ENCODE results near the gene CAD. TPM values are rescaled to one million over a fixed set of nuclear protein-coding genes. Genes with fewer than 3 reads are reported as not detected.
"Not testable (repeated sequence)": the region's sequence is repeated elsewhere in the genome, so short reads cannot be mapped to it uniquely, and the experiment has no call there.

The CAD gene
- total RNA-seq, 1 experiment from 2014 or later: 66.5 TPM

DNA sequence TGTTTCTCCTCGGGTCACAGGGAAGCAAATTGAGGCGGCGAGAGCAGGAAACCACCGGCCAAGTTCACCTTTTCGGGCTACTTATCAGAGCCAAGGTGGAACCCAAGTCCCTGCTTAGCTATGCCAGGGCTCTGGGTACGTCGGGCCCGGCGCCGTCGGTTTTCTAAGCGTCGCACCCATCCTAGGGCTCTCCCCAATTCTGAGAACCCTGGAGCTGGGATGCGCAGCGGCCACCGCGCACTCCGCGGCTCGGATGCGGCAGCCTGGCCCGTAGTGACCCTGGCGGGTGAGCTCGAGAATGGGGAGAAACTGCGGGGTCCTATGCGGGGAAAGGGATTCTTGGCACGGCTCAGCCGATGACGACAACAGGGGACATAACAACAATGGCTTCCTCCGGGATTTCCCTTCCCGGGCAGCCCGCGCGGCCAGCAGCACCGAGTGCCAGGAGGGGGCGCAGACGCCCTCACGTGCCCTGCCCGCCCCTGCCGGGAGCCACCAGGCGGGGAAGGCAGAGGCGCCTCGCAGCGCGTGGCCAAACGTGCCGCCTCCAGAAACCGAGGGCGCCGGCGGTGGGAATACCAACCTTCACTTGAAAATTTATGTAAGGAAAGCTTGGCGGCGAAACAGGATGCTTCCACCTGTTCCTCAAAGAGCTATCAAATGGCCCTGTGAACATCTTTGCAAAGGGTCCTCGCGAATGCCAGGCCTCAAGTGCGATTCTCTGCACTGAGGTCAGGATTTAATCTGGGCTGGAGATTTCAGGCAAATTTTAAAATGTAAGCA, 47.8 kb downstream of the CAD start:
- peaks cover 11% of the 10 kb centered on the region for H3K4me1 Mint-ChIP-seq (ENCODE audit: insufficient read depth, unreplicated experiment)
- peak overlapping the region; percentile 57 for H3K4me3 Mint-ChIP-seq (ENCODE audit: unreplicated experiment)
- TF ChIP-seq, protein P1, sequence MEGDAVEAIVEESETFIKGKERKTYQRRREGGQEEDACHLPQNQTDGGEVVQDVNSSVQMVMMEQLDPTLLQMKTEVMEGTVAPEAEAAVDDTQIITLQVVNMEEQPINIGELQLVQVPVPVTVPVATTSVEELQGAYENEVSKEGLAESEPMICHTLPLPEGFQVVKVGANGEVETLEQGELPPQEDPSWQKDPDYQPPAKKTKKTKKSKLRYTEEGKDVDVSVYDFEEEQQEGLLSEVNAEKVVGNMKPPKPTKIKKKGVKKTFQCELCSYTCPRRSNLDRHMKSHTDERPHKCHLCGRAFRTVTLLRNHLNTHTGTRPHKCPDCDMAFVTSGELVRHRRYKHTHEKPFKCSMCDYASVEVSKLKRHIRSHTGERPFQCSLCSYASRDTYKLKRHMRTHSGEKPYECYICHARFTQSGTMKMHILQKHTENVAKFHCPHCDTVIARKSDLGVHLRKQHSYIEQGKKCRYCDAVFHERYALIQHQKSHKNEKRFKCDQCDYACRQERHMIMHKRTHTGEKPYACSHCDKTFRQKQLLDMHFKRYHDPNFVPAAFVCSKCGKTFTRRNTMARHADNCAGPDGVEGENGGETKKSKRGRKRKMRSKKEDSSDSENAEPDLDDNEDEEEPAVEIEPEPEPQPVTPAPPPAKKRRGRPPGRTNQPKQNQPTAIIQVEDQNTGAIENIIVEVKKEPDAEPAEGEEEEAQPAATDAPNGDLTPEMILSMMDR (IDR thresholded peaks at IDR 0.05; ENCODE audit: unreplicated experiment): peak; percentile 26
- no peaks in the 10 kb centered on the region for H3K36me3 Mint-ChIP-seq (ENCODE audit: insufficient read depth, unreplicated experiment)
- H3K27me3 Mint-ChIP-seq (ENCODE audit: insufficient read depth, unreplicated experiment): peaks cover 24% of the 10 kb centered on the region
- intact Hi-C loops (cut with micrococcal nuclease): no loop called here
- no peak for DNase-seq (ENCODE audit: unreplicated experiment)
- ChIA-PET CTCF (interaction anchor here (0.7 to 5.9 kb wide), 9 partner anchors 9 to 165 kb away, joined by 3 to 41 read pairs (median 5); no protein-coding TSS in a partner anchor), POLR2A (interaction anchor here (0.6 to 1.0 kb wide), 2 partner anchors 14 to 48 kb away, joined by 3 read pairs; partner anchors contain the start of gene CAD)
- H3K9me3 Mint-ChIP-seq (ENCODE audit: unreplicated experiment): no peaks in the 10 kb centered on the region
- no peak overlapping the region for H3K27ac Mint-ChIP-seq (ENCODE audit: low read depth, unreplicated experiment)
- BruUV-seq (replicated peaks): no TSS peak

DNA sequence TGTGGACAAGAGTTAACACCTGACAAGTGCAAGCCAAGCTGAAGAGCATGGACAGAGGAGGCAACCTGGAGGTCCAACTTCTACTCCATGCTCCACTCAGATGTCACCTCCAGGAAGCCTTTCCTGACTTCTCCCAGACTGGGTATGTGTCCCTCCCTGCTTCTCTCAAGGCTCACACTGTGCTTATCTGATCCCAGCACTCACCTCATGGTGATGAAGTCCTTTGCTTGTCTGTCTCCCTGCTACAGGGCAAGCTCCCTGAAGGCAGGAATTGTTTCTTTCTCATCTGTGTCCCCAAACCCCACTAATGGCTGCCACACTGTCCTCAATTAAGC, 48.3 kb downstream of the CAD start:
- Mint-ChIP-seq H3K4me3 (ENCODE audit: unreplicated experiment) (no peak overlapping the region), H3K36me3 (ENCODE audit: insufficient read depth, unreplicated experiment) (no peaks in the 10 kb centered on the region), H3K9me3 (ENCODE audit: unreplicated experiment) (no peaks in the 10 kb centered on the region), H3K4me1 (ENCODE audit: insufficient read depth, unreplicated experiment) (peaks cover 11% of the 10 kb centered on the region), H3K27ac (ENCODE audit: low read depth, unreplicated experiment) (no peak overlapping the region), H3K27me3 (ENCODE audit: insufficient read depth, unreplicated experiment) (peaks cover 18% of the 10 kb centered on the region)
- POLR2A ChIA-PET: interaction anchor here (0.6 kb wide), 1 partner anchor 13 kb away, joined by 3 read pairs; no protein-coding TSS in a partner anchor
- CTCF ChIA-PET: interaction anchor here (0.7 to 5.9 kb wide), 8 partner anchors 8 to 166 kb away, joined by 3 to 41 read pairs (median 5); no protein-coding TSS in a partner anchor
- TF ChIP-seq, protein P1 (IDR thresholded peaks at IDR 0.05; ENCODE audit: unreplicated experiment): no peak
- no TSS peak for BruUV-seq (replicated peaks)
- intact Hi-C loops (cut with micrococcal nuclease): no loop called here
- DNase-seq (ENCODE audit: unreplicated experiment): no peak

DNA sequence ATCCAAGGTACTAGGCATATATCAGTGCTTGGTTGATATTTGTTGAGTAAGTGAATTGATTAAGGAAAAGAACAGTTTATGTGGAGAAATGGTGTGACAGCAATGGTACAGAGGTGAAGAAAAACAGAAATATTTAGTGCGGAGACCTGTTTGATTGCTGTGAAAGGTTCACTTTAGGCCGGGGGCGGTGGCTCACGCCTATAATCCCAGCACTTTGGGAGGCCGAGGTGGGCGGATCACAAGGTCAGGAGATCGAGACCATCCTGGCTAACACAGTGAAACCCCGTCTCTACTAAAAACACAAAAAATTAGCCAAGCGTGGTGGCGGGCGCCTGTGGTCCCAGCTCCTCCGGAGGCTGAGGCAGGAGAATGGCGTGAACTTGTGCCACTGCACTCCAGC, 51.1 kb downstream of the CAD start:
- H3K27ac Mint-ChIP-seq (ENCODE audit: low read depth, unreplicated experiment); H3K4me3 Mint-ChIP-seq (ENCODE audit: unreplicated experiment); intact Hi-C loops (cut with micrococcal nuclease); DNase-seq (ENCODE audit: unreplicated experiment); BruUV-seq (replicated peaks); H3K27me3 Mint-ChIP-seq (ENCODE audit: insufficient read depth, unreplicated experiment); H3K36me3 Mint-ChIP-seq (ENCODE audit: insufficient read depth, unreplicated experiment); H3K9me3 Mint-ChIP-seq (ENCODE audit: unreplicated experiment): not testable (repeated sequence)
- ChIA-PET CTCF (interaction anchor here (0.6 to 5.9 kb wide), 4 partner anchors 12 to 251 kb away, joined by 4 to 41 read pairs (median 6); no protein-coding TSS in a partner anchor), POLR2A (interaction anchor here (0.6 kb wide), 1 partner anchor 371 kb away, joined by 3 read pairs; no protein-coding TSS in a partner anchor)
- H3K4me1 Mint-ChIP-seq (ENCODE audit: insufficient read depth, unreplicated experiment): peaks cover 14% of the 10 kb centered on the region

DNA sequence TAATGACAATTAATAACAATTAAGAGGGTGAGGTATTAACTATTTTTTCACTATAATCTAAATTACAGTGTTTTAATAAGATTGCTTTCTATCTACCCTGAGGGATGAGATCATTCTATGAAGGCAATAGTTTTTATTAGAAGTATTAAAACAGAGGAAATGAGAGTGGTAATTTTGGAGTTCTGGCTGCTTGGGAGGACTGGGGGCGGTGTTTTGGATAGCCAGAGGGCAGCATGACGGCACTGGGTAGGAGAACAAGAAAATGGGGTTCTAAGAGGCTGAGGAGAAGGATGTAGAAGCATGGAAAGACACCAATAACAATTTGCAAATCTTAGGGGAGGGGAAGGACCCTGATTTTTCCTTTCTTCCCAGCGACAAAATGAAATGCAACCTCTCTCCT, 53.0 kb downstream of the CAD start:
- Mint-ChIP-seq H3K27me3 (ENCODE audit: insufficient read depth, unreplicated experiment) (no peaks in the 10 kb centered on the region), H3K27ac (ENCODE audit: low read depth, unreplicated experiment) (no peak overlapping the region), H3K4me3 (ENCODE audit: unreplicated experiment) (no peak overlapping the region), H3K9me3 (ENCODE audit: unreplicated experiment) (no peaks in the 10 kb centered on the region), H3K4me1 (ENCODE audit: insufficient read depth, unreplicated experiment) (peaks cover 7% of the 10 kb centered on the region), H3K36me3 (ENCODE audit: insufficient read depth, unreplicated experiment) (peaks cover 11% of the 10 kb centered on the region)
- ChIA-PET CTCF (interaction anchor here (0.8 to 1.4 kb wide), 2 partner anchors 9 to 14 kb away, joined by 3 to 10 read pairs; no protein-coding TSS in a partner anchor), POLR2A (no interaction called here)
- TF ChIP-seq, protein P1 (IDR thresholded peaks at IDR 0.05; ENCODE audit: unreplicated experiment): no peak
- no TSS peak for BruUV-seq (replicated peaks)
- no peak for DNase-seq (ENCODE audit: unreplicated experiment)
- intact Hi-C loops (cut with micrococcal nuclease): no loop called here

Data from MCF 10A (cell line).